Coronary artery (tissue), 2 donors: ENCODE results near the gene DBNDD2.

ENCODE experiments used
- DNase-seq: peaks from one replicate; pipeline ENCODE4 v3.0.0-alpha.2; 2017; ENCODE audit warnings: low spot score
- H3K27ac ChIP-seq, 2 donors: fragments of 200-600 bp; sonication (generic); one replicate each; pipeline ENCODE4 v1.5.1; 2016 to 2019
- H3K4me3 ChIP-seq: fragments of 200-600 bp; sonication (generic); 2 replicates; pipeline ENCODE4 v1.5.1; 2016; ENCODE audit warnings: mild to moderate bottlenecking, moderate library complexity
- CTCF ChIP-seq: fragments of 200-600 bp; sonication (generic); IDR thresholded peaks from one replicate; pipeline ENCODE4 v1.5.1; 2019; ENCODE audit warnings: antibody characterized with exemption

Gene DBNDD2

GRCh38 chr20:45363611-45364492 is 44.2 kb upstream of the DBNDD2 start:
- no peak for DNase-seq
- TF ChIP-seq CTCF: no peak
- H3K4me3 ChIP-seq: peak overlapping the region; percentile 88
- H3K27ac ChIP-seq: peak overlapping the region; percentile 97

- no peak for DNase-seq
- no peak overlapping the region for H3K27ac ChIP-seq
- H3K4me3 ChIP-seq: no peak overlapping the region
- no peak for TF ChIP-seq CTCF
These were observed 42.6 kb upstream of the DBNDD2 start for GRCh38 chr20:45365444-45365970.

- no peak for TF ChIP-seq CTCF
- H3K4me3 ChIP-seq: no peak overlapping the region
- DNase-seq: no peak
- H3K27ac ChIP-seq: no peak overlapping the region
These were observed 41.9 kb upstream of the DBNDD2 start for GRCh38 chr20:45366192-45366591.

- DNase-seq: no peak
- Histone ChIP-seq H3K27ac (no peak overlapping the region), H3K4me3 (no peak overlapping the region)
- TF ChIP-seq CTCF: no peak
These were observed 41.5 kb upstream of the DBNDD2 start for GRCh38 chr20:45366631-45367030.

GRCh38 chr20:45367126-45367525 is 41.0 kb upstream of the DBNDD2 start:
- DNase-seq: no peak
- TF ChIP-seq CTCF: no peak
- Histone ChIP-seq H3K27ac (no peak overlapping the region), H3K4me3 (no peak overlapping the region)

GRCh38 chr20:45368221-45368980 is 39.7 kb upstream of the DBNDD2 start:
- no peak for TF ChIP-seq CTCF
- Histone ChIP-seq H3K27ac (no peak overlapping the region), H3K4me3 (no peak overlapping the region)
- DNase-seq: no peak
